Daoy (cell line): ENCODE results near the gene KCNMB1. TPM values are rescaled to one million over a fixed set of nuclear protein-coding genes. Genes with fewer than 3 reads are reported as not detected.
A peak's percentile ranks its signal among the peaks of the same experiment; 100 is the strongest.

Experiments
- DNase-seq: peaks from one replicate; pipeline ENCODE4 v3.0.0-alpha.2; 2015; ENCODE audit warnings: low read depth
- total RNA-seq: library from RNA; depleted of rRNA; stranded (reverse); fragments of >200 nt; shearing (Covaris generic); gene quantifications from 2 replicates; pipeline ENCODE4 v1.2.3, GENCODE V29; 2014; rRNA removed

KCNMB1 gene, protein sequence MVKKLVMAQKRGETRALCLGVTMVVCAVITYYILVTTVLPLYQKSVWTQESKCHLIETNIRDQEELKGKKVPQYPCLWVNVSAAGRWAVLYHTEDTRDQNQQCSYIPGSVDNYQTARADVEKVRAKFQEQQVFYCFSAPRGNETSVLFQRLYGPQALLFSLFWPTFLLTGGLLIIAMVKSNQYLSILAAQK
- total RNA-seq: 0.80 and 0.86 TPM in 2 replicates

DNA sequence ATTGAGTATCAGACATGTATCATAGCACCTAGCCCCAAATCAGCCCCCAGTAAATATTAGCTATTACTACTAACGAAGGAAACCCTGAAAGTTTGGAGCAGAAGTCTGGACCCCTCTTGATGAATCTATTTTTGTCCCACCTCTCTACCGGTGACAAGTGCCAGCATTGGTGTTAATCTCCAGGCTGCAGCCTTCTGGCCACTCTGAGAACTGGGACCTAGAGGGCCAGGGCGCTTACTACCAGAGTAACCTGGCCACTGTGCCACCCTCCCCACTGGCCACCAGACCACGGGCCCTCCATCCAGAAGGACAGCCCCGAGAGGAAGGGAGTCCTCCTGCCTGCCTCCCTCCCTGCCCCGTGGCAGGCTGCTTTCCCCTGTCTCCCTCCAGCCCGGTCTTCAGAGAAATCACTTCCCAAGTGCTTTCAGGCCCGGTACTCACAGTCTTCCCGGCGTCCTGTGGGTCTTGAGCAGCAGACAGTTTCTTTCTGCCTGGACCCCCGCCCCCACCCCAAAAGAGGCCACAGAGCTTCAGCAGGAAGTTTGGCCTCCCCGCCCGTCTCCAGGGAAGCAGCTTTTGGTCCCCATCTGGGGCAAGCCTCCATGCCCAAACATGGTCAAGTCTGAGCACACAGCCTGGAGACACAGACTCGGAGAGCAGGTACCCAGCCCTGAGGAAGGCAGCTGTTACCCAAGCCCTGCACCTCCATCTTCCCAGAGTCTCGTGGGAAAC, at the start of gene KCNMB1:
TSS of gene KCNMB1 (minus strand) at position 550 of the 732 bp plus-strand sequence. CDS start 3,920 bp downstream, outside the sequence.
- peak; percentile 43 for DNase-seq

DNA sequence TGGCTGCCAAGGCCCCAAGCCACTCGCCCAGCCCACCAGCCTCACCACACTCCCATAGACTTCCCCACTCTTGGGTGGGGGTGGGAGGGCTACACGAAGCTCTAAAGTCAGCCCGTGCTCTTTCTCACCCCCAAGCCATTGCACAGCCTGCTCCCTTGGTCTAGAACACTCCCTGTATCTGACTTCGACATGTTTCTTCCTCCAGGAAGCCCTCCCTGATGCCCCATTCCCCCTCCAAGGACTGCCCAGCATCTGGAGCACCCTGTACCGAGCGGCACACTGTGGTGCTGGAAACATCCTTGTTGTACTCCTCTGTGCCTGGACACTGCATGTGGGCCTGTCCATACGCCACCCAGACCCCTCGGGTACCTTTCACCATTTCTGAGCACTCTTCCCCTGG, 49.4 kb upstream of the KCNMB1 start:
- no peak for DNase-seq

DNA sequence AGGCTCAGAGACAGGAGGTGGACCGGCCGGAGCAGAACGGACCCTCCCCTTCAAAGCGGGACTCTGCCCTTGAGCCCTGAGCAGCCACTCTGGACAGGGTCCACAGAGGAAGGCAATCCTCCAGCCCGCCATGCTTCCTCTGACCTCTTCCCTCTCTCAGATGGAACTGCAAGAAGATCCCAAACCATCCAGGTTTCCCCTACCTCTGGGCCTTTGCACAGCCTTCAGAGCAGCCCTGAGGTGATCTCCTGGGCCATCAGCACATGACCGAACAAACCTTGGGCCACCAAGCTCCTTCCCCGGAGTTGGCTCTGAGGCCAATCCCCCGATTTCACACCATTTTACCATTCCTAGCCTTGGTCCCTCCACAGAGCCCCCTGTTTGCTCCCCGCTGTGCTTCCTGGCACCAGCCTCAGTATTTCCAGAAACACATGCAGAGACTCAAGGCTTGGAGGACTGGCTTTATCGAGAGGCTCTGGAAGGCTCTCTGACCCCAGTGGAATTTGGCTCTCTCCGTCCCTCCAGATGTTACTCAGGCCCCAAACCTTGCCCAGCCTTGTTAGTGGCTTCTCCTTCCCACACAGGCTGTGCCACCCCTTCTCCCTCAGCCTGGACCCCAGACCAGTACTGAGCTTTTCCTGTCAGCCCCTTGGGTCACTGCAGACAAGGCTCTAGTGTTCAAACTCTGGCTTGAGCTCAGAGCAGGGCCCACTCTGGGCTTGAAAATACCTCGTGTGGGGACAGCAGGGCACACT, 48.6 kb upstream of the KCNMB1 start:
- DNase-seq: no peak

DNA sequence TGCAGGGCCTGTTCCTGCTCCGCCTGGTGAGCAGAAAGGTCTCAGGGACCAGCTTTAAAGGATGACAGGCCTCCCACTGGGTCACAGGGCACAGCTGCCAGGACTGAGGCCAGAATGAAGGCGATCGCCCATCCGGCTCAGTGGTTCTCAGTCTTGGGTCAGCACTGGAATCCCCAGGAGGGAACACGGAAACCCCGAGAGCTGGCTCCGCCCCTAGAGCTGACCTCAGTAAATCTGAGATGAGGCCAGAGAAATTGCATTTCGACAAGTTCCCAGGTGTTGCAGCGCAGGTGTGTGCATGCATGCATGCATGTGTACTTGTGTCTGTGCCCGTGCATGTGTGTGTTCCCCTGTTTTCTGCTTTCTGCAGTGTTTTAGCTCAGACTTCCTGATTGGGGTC, 47.2 kb upstream of the KCNMB1 start:
- no peak for DNase-seq

DNA sequence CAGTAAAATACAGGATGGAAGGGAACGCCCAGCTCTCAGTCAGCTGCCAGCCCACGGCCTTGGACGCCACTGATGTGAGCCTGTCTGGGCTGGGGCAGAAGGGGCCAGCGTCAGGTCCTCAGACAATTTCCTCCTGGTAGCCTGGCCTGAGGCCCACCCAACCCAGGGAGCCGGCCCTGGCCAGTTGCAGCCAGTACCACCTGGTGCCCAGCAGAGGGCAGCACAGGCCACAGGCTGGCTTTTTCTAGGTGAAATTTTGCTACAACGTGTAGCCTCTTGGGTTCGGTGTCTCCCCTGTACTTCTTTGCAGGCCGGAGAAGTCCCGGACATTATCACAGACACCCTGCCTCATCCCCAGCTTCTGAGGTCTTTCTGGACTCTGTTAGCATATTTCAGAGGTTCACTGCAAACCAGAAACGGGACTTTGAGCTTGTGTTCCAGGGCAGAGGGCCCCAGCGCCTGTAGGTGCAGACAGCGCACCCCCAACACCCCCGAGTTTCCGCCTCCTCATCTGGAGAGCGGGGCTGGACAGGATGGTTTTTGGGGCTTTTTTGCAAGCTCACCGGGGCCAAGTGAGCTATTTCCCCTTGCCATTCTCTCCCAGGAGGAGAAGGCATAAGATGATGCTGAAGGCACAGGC, 45.9 kb upstream of the KCNMB1 start:
- peak; percentile 58 for DNase-seq

DNA sequence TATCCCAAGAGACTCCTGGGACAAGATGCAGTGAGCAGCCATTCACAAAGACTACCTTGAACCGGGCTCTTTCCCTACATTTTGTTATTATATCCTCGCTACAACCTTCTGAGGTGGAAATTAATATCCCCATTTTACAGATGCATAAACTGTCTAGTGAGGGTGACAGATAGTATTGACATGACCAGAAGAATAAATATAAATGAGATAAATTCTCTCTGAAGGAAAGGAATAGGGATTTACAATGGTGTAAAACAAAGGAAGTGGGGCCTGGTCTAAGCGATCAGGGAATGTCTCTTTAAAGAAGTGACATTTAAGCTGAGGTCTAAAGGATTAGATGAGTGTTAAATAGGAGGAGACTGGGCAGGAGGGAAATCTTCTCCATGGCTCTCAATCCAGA, 43.5 kb upstream of the KCNMB1 start:
- no peak for DNase-seq

DNA sequence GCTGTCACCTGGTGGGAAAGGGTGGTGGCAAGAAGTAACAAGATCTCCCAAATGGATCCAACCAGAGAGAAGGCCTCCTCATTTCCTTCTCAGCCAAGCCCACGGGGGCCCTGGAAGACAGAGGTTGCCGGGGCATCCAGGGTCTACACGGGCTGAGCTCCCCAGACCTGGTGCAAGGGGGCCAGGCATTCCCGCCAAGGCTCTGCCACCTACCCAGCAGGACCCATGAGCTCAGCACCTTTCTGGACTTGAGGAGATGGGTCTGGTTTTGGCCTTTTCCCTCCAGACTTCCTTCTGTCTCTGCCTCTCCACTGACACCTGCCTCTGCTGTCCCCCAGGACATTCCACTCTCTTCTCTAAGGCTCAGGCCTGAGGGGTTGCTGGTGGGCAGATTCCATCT, 42.4 kb upstream of the KCNMB1 start:
- no peak for DNase-seq

DNA sequence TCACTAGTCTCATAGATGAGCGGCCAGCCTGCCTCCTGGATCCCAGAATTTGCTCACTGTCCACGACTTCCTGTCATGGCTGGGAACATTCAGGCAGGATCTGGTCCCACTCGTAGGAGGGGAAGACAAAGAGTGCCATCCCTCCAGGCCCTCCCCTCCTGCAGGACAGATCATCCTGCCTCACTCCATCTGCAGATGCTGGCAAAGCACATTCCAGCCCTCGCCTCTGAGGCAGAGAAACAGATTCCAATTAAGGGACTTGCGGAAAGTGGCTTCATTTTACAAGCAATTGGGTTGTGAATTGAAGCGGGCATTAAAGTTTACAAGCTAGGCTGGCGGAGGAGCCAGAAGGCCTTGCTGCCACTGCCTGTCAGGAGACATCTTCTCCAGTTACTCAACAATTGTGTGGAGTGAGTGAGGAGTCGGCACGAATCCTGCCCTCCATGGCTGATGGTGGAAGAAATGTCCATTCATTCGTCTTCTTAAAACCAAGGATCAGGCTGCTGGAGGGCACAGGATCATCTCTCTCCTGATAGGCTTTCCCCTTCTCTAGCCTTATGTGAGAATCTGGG, 41.8 kb upstream of the KCNMB1 start:
- DNase-seq: no peak

DNA sequence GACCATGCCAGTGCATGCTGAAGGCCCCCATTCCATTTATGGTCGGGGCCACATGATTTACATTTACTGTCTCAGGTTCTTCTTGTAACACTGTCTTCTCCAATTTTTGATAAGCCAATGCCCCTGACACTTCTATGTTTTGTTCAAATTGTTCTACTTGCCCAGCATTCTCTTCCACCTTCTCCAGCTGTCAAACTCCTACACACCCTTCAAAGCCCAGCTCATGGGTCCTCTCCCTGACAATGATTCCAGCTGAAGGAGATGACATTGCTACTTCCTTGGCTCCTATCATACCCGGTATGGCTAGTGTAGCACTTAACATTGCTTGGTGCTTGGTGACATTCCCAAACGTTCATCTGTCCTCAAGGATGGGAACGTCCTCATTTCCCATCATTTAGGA, 41.1 kb upstream of the KCNMB1 start:
- DNase-seq: no peak

DNA sequence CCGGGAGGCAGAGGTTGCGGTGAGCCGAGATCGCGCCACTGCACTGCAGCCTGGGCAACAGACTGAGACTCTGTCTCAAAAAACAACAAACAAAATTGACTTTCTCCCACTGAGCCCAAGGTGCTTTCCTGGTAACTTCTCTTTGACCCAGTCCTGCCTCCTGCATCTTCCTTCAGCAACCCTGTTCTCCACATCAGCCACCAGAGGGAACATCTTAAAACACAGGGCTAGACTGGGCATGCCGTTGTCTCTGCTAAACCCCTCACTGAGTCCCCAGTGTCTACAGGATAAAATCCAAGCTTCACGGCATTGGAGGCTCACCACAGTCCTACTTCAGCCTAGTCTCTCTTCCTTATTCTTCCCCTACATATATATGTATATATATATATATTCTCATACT, 39.8 kb upstream of the KCNMB1 start:
- DNase-seq: peak; percentile 15

DNA sequence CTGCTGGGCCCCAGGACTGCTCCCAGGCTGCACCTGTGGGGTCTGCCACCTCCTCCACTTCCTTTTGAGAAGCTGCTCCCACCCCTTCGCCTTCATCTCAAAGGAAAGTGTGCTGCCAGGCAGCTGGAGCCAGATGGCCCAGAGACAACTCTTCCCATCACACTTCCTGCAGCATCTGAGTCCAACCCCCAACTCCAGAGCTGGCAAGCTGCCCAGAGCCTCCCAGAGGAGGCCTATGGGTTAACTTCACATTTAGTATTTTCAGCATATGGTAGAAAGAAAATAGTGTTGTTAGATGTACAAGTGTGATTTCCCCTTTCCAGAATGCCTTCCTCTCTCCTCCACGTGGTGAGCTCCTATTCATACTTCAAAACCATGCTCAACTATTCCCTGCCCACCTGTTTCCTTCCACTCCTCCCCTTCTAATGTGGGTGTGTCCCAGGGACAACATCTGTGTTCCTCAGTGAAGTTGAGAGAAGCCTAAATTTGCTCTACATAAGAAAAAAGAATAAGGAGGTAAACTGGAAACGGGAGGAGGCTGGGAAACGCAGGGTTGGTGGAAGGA, 38.6 kb upstream of the KCNMB1 start:
- peak; percentile 35 for DNase-seq

DNA sequence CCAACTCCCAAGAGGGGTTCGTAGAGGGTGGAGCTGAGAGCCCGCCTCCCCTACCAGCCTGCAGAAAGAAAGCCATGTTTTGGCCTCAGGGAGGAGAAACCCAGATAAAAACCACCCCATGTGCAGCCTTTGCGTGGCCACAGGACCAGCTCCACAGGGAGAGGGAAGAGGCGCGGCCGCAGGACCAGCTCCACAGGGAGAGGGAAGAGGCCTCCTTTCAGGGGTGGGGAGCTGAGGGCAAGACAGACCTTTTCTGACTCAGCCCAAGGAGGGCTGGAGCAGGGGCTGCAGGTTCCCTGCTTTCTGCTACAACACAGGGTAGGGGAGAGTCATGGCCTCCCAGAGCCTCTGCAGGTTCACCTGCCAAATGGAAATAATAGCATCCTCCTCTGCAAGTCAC, 37.6 kb upstream of the KCNMB1 start:
- DNase-seq: no peak

DNA sequence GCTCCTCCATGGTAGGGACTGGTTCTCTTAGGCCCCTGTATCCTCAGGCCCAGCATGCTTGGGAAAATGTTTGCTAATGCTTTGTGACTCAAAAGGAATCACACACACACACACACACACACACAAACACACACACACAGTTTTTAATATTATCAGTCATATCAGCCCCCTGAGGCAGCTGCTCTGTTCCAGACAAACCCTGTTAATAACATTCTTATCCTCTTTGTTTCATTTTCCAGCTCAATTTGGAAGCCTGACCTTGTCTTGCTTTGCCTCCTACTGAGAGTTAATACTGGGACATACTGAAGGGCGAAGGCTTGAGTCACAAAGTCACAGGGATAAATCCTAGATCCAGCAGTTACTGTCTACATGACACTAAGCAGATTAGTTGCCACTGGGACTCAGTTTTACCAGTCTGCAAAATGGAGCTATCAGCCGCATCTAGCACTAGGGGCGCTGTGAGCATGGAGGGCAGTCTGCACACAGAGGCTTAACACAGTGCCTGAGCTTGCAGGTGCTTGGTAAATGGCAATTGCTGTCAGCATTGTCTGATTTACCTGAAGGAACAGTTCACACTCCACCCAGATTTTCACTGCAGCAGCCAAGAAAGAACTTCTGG, 37.1 kb upstream of the KCNMB1 start:
- no peak for DNase-seq

DNA sequence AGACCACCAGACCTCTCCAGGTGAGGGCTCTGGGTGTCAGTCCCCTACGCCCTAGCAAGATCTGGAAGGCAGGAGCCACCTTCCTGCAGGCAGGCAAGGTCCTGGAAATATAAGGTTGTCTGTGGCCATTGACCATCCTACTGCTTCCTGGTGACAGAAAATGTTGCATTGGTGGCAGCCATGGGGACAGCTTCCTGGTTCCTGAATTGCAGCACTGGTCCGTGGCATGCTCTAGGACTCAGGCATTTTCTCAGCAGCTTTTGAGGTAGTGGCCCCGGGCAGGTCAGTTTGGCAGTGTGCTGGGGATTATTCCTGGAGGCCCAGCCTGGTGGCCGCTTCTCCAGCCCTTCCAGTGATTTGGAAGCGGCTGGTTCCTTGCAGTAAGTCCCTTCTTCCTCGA, 36.6 kb upstream of the KCNMB1 start:
- no peak for DNase-seq

DNA sequence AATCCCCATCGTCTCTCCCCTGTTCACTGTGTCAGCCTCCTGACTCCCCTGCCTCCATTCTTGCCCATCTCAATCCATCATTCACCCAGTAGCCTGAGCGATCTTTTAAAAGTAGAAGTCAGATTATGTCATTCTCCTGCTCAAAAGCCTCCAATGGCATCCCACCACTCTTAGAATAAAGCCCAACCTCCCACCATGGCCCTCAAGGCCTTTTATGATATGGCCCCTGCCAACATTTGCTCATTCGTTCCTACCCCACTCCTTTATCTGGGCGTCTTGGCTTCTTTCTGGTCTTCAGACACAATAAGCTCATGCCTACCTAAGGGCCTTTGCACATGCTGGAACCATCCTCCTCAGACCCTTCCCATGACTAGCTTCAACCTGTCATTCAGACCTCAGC, 35.5 kb upstream of the KCNMB1 start:
- DNase-seq: no peak

DNA sequence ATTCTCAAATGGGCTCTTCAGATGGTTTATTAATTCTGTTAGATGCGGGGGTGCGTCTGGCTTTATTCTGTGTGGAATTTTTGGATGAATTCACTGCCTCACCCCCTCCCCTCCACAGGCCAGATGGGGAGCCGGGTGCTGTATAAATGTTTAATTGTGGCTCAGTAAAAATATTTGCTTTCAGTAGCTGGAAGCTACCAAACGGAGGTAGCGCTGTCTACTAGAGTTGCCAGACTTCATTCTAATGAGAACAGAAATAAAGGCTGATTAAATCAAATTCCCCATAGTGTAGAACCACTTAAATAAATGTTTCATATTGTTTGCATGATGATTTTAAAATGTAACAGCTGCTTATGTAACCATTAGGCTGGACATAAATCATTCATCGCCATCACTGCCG, 34.5 kb upstream of the KCNMB1 start:
- DNase-seq: no peak

DNA sequence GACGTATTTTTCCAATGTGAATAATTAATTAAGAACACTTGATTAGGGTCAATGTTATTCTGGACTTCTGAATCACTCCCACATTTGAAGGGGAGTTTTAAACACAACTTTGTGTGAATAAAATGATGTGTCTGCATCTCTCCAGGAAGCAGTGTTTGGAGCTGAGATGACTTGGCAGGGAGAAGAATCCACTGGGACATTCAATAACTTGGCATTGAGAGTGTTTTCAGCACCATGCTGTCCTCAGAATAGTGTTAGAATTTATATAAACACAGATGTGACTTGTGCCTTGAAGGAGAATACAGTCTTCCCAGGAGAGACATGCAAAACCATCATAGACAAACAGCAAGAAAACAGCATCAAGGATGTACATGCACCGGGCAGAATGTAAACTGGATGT, 32.7 kb upstream of the KCNMB1 start:
- DNase-seq: no peak

DNA sequence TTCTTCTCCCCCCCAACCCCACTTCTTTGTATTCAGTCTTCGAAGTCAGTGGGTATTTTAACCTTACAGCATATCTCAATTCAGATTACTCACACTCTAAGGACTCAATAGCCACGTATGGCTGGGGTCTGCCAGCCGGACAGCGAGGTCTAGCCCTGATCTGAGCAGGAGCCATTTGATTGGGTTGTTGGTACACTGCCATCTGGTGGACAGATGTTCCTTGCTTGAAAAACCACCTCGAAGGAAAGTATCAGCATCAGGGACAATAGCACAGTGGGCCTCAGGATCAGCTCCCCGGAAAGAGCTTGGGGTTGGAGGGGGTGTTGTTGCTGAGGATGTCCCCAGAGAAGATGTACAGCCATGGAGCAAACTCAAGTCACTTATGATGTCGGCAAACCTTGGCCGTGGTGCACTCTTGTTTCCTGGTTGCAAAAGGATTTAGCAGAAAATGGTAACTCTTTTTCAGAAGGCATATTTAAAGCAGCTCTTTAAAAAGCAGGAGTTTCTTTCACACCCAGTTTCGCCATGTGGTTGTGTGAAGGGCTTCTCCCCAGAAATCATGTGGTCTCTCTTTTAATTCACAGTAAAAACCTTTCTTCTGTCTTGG, 31.7 kb upstream of the KCNMB1 start:
- peak; percentile 58 for DNase-seq

DNA sequence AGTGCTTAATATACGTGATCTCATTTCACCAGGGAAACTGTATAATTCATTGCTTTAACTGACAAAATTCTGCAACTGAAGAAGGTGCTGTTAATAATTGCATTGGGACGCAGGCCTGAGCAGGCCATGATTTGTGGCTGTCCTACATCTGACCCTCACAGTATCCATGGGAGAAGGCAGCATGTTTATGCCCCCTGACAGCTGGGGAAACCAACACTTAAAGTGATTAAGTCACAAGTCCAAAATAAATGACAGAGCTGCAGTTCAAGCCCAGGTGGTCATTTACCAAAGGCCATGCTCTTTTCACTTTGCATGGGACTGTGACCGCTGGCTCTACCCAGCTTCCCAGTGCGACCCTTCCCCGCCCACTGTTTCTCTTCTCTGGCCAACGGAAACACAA, 30.5 kb upstream of the KCNMB1 start:
- DNase-seq: no peak

DNA sequence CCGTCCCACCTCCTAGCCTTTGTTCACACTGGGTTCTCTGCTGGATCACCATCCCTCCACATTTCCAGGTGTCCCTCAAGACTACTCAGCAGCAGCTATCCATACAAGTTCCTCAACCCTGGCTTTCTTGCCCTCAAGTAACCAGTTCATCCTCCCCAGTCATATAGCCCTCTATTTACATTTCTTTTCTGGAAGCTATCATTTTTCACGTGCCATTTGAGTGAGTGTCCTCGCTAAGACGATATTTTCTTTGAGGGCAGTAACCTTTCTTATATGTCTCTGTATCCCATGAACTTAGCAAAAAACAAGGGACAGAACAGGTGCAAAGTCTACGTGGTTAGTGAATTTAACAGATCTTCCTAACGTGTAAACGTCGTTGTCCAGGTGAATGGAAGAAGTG, 29.6 kb upstream of the KCNMB1 start:
- DNase-seq: no peak

DNA sequence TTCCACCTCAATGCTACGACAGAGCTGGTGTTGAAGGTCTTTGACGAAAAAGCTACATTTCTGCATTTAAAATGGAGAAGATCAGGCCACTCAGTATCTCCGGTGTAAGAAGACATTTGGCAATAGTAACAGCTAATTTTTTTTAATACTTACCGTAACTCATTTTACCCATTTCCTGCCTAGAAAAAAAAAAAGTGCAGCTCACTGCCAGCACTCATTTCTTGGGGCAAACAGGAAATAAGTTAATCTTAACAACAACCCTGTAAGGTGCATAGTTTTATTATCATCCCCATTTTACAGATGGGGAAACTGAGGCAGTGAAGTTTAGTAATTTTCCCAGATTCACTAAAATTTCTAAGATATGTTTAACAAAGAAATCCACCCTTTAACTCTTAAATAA, 27.4 kb upstream of the KCNMB1 start:
- DNase-seq: no peak
